ENCODE measurements around the gene SELENON. TPM values are rescaled to one million over a fixed set of nuclear protein-coding genes. Genes with fewer than 3 reads are reported as not detected.

SELENON gene
- total RNA-seq, 1 experiment from 2014 or later = 62.9 TPM

DNA sequence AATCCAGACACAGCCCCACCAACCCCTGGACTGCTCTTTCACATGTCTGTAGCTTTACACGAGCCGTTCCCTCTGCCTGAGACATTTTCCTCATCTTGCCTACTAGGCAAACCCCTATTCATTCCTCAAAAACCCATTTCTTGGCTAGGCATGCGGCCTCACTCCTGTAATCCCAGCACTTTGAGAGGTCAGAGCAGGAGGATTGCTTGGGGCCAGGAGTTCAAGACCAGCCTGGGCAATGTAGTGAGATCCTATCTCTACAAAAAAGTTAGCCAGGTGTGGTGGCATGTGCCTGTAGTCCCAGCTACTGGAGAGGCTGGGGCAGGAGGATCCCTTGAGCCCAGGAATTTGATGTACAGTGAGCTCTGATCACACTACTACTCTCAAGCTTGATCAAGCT lies 64.4 kb downstream of the SELENON start:
- no peak for DNase-seq (ENCODE audit: low read depth)

- DNase-seq (ENCODE audit: low read depth) = no peak
Measured at GRCh38 chr1:25866288-25866687, 66.3 kb downstream of the SELENON start.

DNA sequence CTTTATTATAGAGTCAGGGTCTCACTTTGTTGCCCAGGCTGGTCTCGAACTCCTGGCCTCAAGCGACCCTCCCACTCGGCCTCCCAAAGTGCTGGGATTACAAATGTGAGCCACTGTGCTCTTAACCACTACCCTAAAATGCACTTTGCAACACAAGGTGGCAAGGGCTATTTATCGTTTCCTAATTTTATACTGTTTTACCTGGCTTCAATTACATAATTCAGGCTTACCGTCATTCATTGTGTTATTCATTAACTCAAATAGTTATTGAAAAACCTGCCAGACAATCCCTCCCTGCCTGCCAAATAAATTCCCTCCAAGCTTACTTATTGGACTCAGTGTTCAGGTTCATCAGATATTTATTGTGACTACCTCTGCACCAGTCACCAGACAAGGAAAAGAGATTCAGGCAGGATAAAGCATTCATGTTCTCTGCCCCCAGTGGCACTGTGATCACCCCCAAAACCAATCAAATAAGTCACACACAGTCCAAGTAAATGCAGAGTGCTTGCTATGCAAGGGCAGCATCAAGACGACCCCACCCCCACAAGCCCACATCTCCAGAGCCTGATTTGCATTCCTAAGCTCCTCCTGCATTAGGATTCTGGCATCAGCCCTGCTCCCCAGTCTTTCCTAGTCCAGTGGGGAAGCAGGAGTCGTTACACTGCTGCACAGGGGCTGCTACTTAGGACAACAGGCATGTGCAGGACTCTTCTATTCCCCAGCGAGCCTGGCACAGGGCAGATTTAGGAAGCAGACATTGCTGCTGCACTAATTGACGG lies 67.4 kb downstream of the SELENON start:
- no peak for DNase-seq (ENCODE audit: low read depth)

Other genes with a start within 250 kb of the SELENON start
- gene MAN1C1, start 183.4 kb upstream of the SELENON start, total RNA-seq (2014; rRNA removed; shearing (Covaris generic)) = 3.3 and 4.4 TPM in 2 replicates
- 45.0 and 45.6 TPM in 2 replicates for gene MTFR1L, start 19.8 kb downstream of the SELENON start, total RNA-seq (2014; rRNA removed; shearing (Covaris generic))
- 7.1 and 9.1 TPM in 2 replicates for gene AUNIP, start 59.3 kb downstream of the SELENON start, total RNA-seq (2014; rRNA removed; shearing (Covaris generic))
- gene PAQR7, start 75.5 kb downstream of the SELENON start, total RNA-seq (2014; rRNA removed; shearing (Covaris generic)) = 6.5 and 6.8 TPM in 2 replicates
- 377 and 462 TPM in 2 replicates for gene STMN1, start 106.2 kb downstream of the SELENON start, total RNA-seq (2014; rRNA removed; shearing (Covaris generic))
- 5.1 and 7.5 TPM in 2 replicates for gene PAFAH2, start 197.9 kb downstream of the SELENON start, total RNA-seq (2014; rRNA removed; shearing (Covaris generic))
- gene EXTL1, start 221.6 kb downstream of the SELENON start, total RNA-seq (2014; rRNA removed; shearing (Covaris generic)) = 0.34 TPM in 1 of 2 replicates, not detected in the other
- gene SLC30A2, start 245.9 kb downstream of the SELENON start, total RNA-seq (2014; rRNA removed; shearing (Covaris generic)) = 0.52 and 1.8 TPM in 2 replicates

Measured in M059J (cell line).